Ishikawa (cell line): ENCODE measurements around the gene SEM1.

ENCODE experiments used
- CEBPB ChIP-seq: IDR thresholded peaks from 2 replicates; pipeline ENCODE4 v1.6.1; 2012
- CREB1 ChIP-seq: IDR thresholded peaks from 2 replicates; pipeline ENCODE4 v1.6.1; 2012; ENCODE audit warnings: low read depth
- EGR1 ChIP-seq: IDR thresholded peaks from 2 replicates; pipeline ENCODE4 v1.6.1; 2012
- EP300 ChIP-seq: IDR thresholded peaks from 2 replicates; pipeline ENCODE4 v1.6.1; 2012; ENCODE audit warnings: borderline replicate concordance
- FOXM1 ChIP-seq: IDR thresholded peaks from 2 replicates; pipeline ENCODE4 v1.6.1; 2012; ENCODE audit warnings: low read depth, borderline replicate concordance
- NFIC ChIP-seq: IDR thresholded peaks from 2 replicates; pipeline ENCODE4 v1.6.1; 2012
- RAD21 ChIP-seq: IDR thresholded peaks from 2 replicates; pipeline ENCODE4 v1.6.1; 2012; ENCODE audit warnings: low read depth
- TAF1 ChIP-seq: IDR thresholded peaks from 2 replicates; pipeline ENCODE4 v1.6.1; 2012; ENCODE audit warnings: low read depth, mild to moderate bottlenecking
- TCF12 ChIP-seq: IDR thresholded peaks from 2 replicates; pipeline ENCODE4 v1.6.1; 2012; ENCODE audit warnings: low read depth
- TEAD4 ChIP-seq: IDR thresholded peaks from 2 replicates; pipeline ENCODE4 v1.6.1; 2012
- YY1 ChIP-seq: IDR thresholded peaks from 2 replicates; pipeline ENCODE4 v1.6.1; 2012; ENCODE audit warnings: low read depth
- ZBTB7A ChIP-seq: IDR thresholded peaks from 2 replicates; pipeline ENCODE4 v1.6.1; 2012; ENCODE audit warnings: low read depth
- TF ChIP-seq, protein P1 (sequence below): IDR thresholded peaks from 2 replicates; pipeline ENCODE4 v1.6.1; 2012
- TF ChIP-seq, protein P2 (sequence below): IDR thresholded peaks from 2 replicates; pipeline ENCODE4 v1.6.1; 2012; ENCODE audit warnings: low read depth, mild to moderate bottlenecking
- TF ChIP-seq, protein P3 (sequence below): IDR thresholded peaks from 2 replicates; pipeline ENCODE4 v1.6.1; 2012

The SEM1 gene

DNA sequence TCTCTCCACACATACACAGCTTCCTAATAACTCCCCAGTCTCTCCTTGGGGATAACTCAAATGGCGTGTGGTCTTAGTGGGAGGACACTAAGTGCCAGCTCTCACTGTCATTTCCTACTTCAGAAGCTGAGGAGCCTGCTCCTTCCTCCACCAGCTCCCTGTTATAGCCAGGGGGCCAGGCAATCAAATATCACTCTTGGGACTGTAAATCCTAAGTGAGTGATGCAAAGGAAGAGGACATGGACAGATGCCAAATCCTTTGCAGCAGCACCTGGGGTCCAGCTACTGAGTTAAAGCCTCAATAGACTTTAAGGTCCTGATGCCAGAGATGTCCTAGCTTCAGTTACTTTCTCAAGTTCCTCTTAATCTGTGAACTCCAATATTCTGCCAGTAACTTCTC lies 34.1 kb downstream of the SEM1 start:
- no peak for TF ChIP-seq ZBTB7A
- no peak for TF ChIP-seq EP300
- TF ChIP-seq, protein P1, sequence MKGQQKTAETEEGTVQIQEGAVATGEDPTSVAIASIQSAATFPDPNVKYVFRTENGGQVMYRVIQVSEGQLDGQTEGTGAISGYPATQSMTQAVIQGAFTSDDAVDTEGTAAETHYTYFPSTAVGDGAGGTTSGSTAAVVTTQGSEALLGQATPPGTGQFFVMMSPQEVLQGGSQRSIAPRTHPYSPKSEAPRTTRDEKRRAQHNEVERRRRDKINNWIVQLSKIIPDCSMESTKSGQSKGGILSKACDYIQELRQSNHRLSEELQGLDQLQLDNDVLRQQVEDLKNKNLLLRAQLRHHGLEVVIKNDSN = no peak
- TF ChIP-seq, protein P2, sequence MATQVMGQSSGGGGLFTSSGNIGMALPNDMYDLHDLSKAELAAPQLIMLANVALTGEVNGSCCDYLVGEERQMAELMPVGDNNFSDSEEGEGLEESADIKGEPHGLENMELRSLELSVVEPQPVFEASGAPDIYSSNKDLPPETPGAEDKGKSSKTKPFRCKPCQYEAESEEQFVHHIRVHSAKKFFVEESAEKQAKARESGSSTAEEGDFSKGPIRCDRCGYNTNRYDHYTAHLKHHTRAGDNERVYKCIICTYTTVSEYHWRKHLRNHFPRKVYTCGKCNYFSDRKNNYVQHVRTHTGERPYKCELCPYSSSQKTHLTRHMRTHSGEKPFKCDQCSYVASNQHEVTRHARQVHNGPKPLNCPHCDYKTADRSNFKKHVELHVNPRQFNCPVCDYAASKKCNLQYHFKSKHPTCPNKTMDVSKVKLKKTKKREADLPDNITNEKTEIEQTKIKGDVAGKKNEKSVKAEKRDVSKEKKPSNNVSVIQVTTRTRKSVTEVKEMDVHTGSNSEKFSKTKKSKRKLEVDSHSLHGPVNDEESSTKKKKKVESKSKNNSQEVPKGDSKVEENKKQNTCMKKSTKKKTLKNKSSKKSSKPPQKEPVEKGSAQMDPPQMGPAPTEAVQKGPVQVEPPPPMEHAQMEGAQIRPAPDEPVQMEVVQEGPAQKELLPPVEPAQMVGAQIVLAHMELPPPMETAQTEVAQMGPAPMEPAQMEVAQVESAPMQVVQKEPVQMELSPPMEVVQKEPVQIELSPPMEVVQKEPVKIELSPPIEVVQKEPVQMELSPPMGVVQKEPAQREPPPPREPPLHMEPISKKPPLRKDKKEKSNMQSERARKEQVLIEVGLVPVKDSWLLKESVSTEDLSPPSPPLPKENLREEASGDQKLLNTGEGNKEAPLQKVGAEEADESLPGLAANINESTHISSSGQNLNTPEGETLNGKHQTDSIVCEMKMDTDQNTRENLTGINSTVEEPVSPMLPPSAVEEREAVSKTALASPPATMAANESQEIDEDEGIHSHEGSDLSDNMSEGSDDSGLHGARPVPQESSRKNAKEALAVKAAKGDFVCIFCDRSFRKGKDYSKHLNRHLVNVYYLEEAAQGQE = no peak
- TF ChIP-seq CEBPB = no peak
- no peak for TF ChIP-seq YY1
- TF ChIP-seq CREB1 = no peak
- TF ChIP-seq TCF12 = no peak
- TF ChIP-seq NFIC = no peak
- TF ChIP-seq, protein P3, sequence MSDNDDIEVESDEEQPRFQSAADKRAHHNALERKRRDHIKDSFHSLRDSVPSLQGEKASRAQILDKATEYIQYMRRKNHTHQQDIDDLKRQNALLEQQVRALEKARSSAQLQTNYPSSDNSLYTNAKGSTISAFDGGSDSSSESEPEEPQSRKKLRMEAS = no peak
- TF ChIP-seq TAF1 = no peak
- no peak for TF ChIP-seq RAD21
- TF ChIP-seq TEAD4 = no peak
- TF ChIP-seq FOXM1 = no peak
- TF ChIP-seq EGR1 = no peak

DNA sequence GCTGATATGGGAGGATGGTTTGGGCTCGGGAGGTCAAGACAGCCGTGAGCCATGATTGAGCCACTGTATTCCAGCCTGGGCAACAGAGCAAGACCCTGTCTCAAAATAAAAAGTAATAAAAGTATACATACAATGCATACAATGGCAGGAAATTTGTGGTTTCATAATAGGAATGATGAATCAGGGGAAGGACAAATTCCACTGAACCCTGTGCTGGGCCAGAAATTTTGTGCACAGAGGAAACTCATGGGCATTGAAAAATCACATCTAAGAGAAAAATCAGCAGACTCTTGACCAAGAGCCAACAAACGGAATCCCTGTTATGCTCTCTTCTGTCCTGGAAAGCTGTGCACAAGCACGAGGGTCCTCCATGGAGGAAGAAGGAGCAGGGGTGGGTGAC lies 35.1 kb downstream of the SEM1 start:
- TF ChIP-seq TAF1 (no peak), TEAD4 (no peak), CREB1 (no peak)
- TF ChIP-seq, protein P1 = no peak

DNA sequence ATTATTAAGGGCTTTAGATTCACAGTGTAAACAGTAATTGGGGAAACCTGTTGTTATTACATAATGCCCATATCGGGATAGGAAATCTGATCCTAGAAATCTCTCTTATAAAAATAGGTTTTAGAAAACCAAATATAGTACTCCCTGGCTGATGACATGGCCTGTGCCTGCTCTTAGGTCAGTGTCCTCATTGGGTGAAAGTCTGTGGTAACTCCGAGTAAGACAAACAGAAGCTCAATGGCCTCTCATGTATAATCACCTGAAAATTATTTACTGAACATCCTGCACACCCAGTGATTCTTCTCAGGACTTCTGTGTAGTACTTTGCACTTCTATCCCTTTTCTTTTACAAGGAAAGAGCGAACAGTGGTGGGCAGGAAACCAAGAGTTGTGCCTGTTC lies 37.8 kb downstream of the SEM1 start:
- TF ChIP-seq CEBPB (no peak), TAF1 (no peak), EP300 (no peak), TEAD4 (no peak), CREB1 (no peak), NFIC (no peak)
- TF ChIP-seq, protein P2 = no peak

DNA sequence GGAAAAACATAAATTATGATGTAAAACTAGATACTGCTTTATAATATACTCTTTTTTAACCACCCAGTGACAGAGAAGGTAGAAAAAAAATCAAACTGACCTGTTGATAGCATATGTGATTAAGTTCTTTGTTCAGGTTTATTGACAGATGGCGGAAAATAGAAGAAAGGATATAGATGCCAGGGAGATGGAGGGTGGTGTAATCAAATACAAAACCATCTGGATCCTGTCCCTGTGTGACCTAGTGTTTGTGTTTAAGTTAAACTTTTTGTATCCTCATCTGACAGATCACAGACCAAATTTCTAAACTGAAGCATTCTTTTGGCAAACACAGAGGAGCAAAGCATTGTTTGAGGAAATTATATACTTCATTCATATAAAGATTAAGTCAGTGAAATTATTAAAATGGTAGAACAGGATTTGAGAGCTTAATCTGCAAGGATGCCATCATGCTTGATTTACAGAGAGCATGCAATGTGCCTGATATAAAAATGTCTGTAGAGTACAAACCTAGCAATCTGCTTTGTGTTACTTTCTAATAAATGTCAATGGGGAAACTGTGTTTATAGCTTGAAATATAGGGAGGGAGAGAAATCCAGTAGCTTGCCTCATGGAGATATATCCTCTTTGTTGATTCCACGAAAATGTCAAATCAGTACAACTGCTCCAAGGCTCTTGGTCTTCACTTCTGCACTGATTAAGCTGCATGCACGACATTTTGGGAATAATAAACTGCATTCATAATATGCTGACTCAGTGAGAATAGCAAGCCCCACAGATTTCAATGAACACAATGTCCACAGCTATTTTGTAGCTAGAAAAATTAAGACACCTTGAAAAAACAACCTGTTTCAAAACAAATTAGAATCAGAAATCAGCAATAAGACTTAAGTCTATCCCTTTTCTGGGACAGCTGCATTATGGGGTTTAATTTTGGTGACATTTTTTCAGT lies 39.0 kb downstream of the SEM1 start:
- TF ChIP-seq EGR1 = no peak
- TF ChIP-seq ZBTB7A = no peak
- no peak for TF ChIP-seq TAF1
- TF ChIP-seq TCF12 = no peak
- TF ChIP-seq, protein P1 = no peak
- TF ChIP-seq CREB1 = no peak
- TF ChIP-seq EP300 = no peak
- TF ChIP-seq FOXM1 = no peak
- TF ChIP-seq TEAD4 = no peak
- no peak for TF ChIP-seq CEBPB

DNA sequence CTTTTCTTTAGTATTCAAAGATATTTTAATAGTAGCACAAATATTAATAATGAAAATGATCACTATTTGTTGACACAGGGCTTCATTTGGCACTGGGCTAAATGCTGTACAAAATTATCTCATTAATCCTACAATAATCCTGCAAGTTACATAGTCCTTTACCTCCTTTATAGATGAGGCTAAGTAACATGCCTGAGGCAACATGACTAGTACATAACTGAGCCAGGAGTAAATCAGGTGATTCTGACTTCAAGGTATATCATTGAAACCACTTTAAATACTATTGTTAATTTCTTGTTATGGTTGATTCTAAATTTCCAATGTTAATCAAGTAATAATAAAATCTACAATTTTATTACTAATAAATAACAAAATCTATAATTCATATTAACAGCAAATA lies 39.8 kb downstream of the SEM1 start:
- TF ChIP-seq TAF1 (no peak), NFIC (no peak), RAD21 (no peak), ZBTB7A (no peak), EP300 (no peak), YY1 (no peak), TCF12 (no peak)

DNA sequence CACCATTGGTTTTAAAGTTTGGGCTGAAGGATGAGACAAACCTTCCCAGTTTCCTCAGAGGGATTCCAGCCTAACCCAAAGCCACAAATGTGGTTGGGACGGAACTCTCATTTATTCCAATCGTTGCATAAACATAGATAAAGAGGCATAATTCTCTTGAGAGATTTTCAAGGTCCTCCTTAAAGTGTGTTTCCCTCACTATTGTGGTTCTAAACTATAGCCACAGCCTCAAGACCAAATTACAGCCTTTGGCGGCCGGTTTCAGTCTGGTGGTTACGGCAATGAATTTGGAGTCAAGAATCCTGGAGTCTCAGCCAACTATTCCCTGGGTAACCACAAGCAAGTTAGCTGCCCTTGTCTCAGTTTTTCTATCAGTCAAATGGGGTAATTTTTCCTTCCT lies 42.6 kb downstream of the SEM1 start:
- no peak for TF ChIP-seq RAD21
